Omental fat pad (tissue), 4 donors: ENCODE measurements around the gene SPRYD3. TPM values are rescaled to one million over a fixed set of nuclear protein-coding genes. Genes with fewer than 3 reads are reported as not detected.
A peak's percentile ranks its signal among the peaks of the same experiment; 100 is the strongest.

Source experiments
- ATAC-seq: fragments of 150-250 bp; one replicate; pipeline ENCODE4 v1.9.1; 2016; ENCODE audit warnings: mild to moderate bottlenecking, moderate library complexity; ENCODE audit not compliant: low FRiP score
- DNase-seq: peaks from one replicate; pipeline ENCODE4 v3.0.0-alpha.2; 2019; ENCODE audit warnings: low spot score
- total RNA-seq, 4 donors: library from RNA; depleted of rRNA; stranded (reverse); fragments of >200 nt; gene quantifications; one replicate each; pipeline ENCODE4 v1.1.0, GENCODE V29; 2016
- TF ChIP-seq, protein P1 (sequence below), 3 donors: fragments of 450-650 bp; IDR thresholded peaks; one replicate each; pipeline ENCODE4 v1.5.1; 2016 to 2017; ENCODE audit warnings: antibody characterized with exemption in 3 of 3, mild to moderate bottlenecking in 3 of 3, moderate library complexity in 2 of 3

Gene SPRYD3
- total RNA-seq, 4 donors from 2014 or later: 31.5 to 42.3 (median 36.3) TPM

DNA sequence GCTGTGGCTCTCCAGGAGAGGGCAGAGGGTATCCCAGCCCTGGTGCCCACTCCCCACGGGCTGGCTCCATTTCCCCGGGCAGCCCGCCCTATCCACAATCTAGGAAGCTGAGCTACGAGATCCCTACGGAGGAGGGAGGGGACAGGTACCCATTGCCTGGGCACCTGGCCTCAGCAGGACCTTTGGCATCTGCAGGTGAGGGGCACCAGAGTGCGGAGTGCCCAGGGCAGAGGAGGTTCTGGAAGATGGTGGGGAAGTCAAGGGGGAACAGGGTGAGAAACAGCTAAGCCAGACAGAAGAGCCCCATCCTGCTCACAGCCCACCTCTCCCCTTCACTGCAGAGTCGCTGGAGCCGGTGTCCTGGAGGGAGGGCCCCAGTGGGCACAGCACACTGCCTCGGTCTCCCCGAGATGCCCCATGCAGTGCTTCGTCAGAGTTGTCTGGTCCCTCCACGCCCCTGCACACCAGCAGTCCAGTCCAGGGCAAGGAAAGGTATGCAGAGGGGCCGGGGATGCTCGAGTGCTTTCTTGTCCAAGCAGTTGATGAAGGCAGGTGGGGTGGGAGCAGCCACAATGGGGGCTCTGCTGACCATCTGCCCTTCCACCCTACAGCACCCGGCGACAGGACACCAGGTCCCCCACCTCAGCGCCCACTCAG lies 19.0 kb downstream of the SPRYD3 start:
- TF ChIP-seq, protein P1, sequence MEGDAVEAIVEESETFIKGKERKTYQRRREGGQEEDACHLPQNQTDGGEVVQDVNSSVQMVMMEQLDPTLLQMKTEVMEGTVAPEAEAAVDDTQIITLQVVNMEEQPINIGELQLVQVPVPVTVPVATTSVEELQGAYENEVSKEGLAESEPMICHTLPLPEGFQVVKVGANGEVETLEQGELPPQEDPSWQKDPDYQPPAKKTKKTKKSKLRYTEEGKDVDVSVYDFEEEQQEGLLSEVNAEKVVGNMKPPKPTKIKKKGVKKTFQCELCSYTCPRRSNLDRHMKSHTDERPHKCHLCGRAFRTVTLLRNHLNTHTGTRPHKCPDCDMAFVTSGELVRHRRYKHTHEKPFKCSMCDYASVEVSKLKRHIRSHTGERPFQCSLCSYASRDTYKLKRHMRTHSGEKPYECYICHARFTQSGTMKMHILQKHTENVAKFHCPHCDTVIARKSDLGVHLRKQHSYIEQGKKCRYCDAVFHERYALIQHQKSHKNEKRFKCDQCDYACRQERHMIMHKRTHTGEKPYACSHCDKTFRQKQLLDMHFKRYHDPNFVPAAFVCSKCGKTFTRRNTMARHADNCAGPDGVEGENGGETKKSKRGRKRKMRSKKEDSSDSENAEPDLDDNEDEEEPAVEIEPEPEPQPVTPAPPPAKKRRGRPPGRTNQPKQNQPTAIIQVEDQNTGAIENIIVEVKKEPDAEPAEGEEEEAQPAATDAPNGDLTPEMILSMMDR (IDR thresholded peaks at IDR 0.05): no peak
- ATAC-seq (no peak), DNase-seq (no peak)

DNA sequence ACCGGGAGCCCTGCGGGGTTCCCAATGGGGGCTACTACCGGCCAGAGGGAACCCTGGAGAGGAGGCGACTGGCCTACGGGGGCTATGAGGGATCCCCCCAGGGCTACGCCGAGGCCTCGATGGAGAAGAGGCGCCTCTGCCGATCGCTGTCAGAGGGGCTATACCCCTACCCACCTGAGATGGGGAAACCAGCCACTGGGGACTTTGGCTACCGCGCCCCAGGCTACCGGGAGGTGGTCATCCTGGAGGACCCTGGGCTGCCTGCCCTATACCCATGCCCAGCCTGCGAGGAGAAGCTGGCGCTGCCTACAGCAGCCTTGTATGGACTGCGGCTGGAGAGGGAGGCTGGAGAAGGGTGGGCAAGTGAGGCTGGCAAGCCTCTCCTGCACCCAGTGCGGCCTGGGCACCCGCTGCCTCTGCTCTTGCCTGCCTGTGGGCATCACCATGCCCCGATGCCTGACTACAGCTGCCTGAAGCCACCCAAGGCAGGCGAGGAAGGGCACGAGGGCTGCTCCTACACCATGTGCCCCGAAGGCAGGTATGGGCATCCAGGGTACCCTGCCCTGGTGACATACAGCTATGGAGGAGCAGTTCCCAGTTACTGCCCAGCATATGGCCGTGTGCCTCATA lies 19.6 kb downstream of the SPRYD3 start:
- TF ChIP-seq, protein P1 (IDR thresholded peaks at IDR 0.05): no peak
- ATAC-seq (no peak), DNase-seq (peak; percentile 19)

DNA sequence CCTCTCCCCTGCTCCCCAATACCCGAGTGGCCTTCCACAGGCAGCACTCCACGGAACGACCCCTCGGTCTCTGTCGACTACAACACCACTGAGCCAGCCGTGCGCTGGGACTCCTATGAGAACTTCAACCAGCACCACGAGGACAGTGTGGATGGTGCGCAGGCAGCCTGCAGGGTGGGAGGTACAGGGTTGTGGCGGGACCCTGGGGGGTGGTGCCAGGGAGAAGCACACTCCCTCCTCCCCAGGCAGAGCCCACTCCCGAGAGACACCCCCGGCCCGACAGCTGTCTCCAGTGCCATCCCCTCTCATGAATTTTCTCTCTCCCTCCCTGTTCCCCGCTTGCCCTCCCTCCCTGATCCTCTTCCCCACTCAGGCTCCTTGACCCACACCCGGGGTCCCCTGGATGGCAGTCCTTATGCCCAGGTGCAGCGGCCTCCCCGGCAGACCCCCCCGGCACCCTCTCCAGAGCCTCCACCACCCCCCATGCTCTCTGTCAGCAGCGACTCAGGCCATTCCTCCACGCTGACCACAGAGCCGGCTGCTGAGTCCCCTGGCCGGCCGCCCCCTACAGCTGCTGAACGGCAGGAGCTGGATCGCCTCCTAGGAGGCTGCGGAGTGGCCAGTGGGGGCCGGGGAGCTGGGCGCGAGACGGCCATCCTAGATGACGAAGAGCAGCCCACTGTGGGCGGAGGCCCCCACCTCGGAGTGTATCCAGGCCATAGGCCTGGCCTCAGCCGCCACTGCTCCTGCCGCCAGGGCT lies 20.3 kb downstream of the SPRYD3 start:
- ATAC-seq (no peak), DNase-seq (no peak)

DNA sequence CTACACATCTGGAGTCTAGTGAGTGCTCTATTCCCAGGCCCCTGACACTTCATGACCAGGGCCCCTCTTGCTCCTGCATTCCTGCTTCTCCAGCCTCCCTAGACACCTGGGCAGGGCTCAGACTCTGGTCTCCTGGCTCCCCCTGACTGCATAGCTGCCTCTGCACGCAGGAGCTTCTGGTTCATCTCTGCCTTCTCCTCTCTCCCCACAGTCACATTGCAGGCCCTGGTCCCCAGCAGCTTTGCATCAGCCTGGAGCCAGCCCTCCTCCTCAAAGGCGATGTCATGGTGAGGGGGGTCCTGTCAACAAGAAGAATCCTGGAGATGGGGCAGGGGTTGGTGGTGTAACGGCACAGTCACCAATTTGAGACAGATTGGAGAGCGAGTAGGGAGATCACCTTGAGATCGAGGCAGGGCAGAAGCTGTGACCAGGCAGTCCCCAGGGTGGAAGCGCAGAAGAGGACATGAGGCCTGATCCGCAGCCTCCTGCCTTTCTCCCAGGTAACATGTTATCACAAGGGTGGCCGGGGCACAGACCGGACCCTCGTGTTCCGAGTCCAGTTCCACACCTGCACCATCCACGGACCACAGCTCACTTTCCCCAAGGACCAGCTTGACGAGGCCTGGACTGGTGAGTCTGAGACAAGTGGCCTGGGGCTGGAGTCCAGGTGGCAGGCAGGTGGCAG lies 21.2 kb downstream of the SPRYD3 start:
- TF ChIP-seq, protein P1 (IDR thresholded peaks at IDR 0.05): no peak
- no peak for ATAC-seq
- DNase-seq: no peak

More for the DNA sequence above, 20.3 kb downstream of the SPRYD3 start:
- TF ChIP-seq, protein P1 (IDR thresholded peaks at IDR 0.05): no peak

DNA sequence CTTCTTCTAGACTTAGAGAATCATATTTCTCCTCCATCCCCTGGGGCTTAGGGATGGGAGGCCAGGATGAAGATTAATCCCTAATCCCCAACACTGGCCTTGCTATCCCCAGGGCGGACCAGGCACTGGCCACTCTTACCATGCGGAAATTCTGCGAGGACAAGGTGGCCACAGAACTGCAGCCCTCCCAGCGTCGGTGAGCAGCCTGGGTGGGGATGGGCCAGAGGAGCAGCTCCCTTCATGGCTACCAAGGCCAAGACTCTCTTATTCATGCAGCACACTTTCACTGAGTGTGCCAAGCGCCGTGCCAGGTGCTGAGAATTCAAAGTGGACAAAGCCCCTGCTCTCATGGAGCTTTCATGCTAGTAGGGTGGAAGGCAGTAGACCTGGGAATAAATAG lies 22.3 kb downstream of the SPRYD3 start:
- ATAC-seq (no peak), DNase-seq (no peak)
- TF ChIP-seq, protein P1 (IDR thresholded peaks at IDR 0.05): no peak

DNA sequence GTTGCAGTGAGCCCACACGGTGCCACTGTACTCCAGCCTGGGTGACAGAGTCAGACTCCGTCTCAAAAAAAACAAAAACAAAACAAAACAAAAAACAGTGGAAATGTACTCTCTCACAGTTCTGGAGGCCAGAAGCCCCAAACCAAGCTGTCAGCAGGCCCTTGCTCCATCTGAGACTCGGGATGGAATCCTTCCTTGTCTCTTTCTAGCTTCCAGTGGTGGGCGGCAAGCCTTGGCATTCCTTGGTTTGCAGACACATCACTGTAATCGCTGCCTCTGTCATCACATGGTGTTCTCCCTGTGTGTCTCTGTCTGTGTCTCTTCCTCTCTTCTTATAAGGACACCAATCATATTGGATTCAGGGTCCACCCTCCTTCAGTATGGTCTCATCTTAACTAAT lies 22.9 kb downstream of the SPRYD3 start:
- TF ChIP-seq, protein P1 (IDR thresholded peaks at IDR 0.05): no peak
- ATAC-seq (no peak), DNase-seq (no peak)
